HEK293 (cell line): ENCODE data around the gene AADACL2.

ENCODE experiments used
- CTCF ChIA-PET: fragments of 350-600 bp; formaldehyde crosslinking; extraction: SDS; loops from one replicate; lab custom pipeline; 2021; ENCODE audit warnings: antibody characterized with exemption; lab: Yijun Ruan, JAX
- POLR2A ChIA-PET: fragments of 300-600 bp; formaldehyde crosslinking; extraction: SDS; loops from one replicate; lab custom pipeline; 2020; ENCODE audit warnings: antibody characterized with exemption, inconsistent platforms; lab: Yijun Ruan, JAX
- H3K27ac ChIP-seq: fragments of 200-500 bp; sonication (Bioruptor generic); 2 replicates; pipeline ENCODE4 v1.5.1; 2014; ENCODE audit warnings: low read depth, low read length, control low read depth, inconsistent platforms; ENCODE audit errors: extremely low read depth
- H3K36me3 ChIP-seq, 2 experiments: fragments of 200-500 bp in 1 of 2; sonication (Bioruptor generic) in 1 of 2; 1 replicate in 1 of 2; 2 replicates in 1 of 2; pipeline ENCODE4 v1.5.1; 2014 to 2017; ENCODE audit warnings: inconsistent platforms in 2 of 2, low read length in 2 of 2; ENCODE audit not compliant: control insufficient read depth in 2 of 2, insufficient read depth in 1 of 2
- H3K4me1 ChIP-seq: fragments of 200-500 bp; sonication (Bioruptor generic); 2 replicates; pipeline ENCODE4 v1.5.1; 2014; ENCODE audit warnings: mild to moderate bottlenecking, low read length, inconsistent platforms; ENCODE audit not compliant: control insufficient read depth, insufficient read depth
- H3K4me3 ChIP-seq: 2 replicates; pipeline ENCODE4 v1.5.1; 2011; ENCODE audit warnings: low read depth, mild to moderate bottlenecking, control low read depth, low read length, moderate library complexity
- H3K9me3 ChIP-seq: fragments of 200-500 bp; sonication (Bioruptor generic); 2 replicates; pipeline ENCODE4 v1.5.1; 2014; ENCODE audit warnings: low read depth, low read length, inconsistent platforms; ENCODE audit not compliant: control insufficient read depth, insufficient read depth
- IKZF3 ChIP-seq: fragments of 450-650 bp; IDR thresholded peaks from 2 replicates; pipeline ENCODE4 v1.5.0; 2018; ENCODE audit warnings: missing biosample characterization, mild to moderate bottlenecking, missing genetic modification characterization, moderate library complexity
- KLF1 ChIP-seq: fragments of 450-650 bp; formaldehyde crosslinking; IDR thresholded peaks from 2 replicates; pipeline ENCODE4 v1.5.1; 2016; ENCODE audit warnings: missing biosample characterization, missing genetic modification characterization
- KLF17 ChIP-seq: fragments of 450-650 bp; formaldehyde crosslinking; IDR thresholded peaks from 2 replicates; pipeline ENCODE4 v1.5.1; 2016; ENCODE audit warnings: missing biosample characterization, missing genetic modification characterization
- SP7 ChIP-seq: fragments of 450-650 bp; formaldehyde crosslinking; IDR thresholded peaks from 2 replicates; pipeline ENCODE4 v1.5.1; 2016; ENCODE audit warnings: missing biosample characterization, missing genetic modification characterization
- TSHZ1 ChIP-seq: fragments of 450-650 bp; formaldehyde crosslinking; IDR thresholded peaks from 2 replicates; pipeline ENCODE4 v1.5.1; 2016; ENCODE audit warnings: missing biosample characterization, missing genetic modification characterization, borderline replicate concordance
- YY1 ChIP-seq: fragments of 450-650 bp; formaldehyde crosslinking; IDR thresholded peaks from 2 replicates; pipeline ENCODE4 v1.5.1; 2018; ENCODE audit warnings: missing biosample characterization, missing genetic modification characterization
- ZBTB49 ChIP-seq: fragments of 450-650 bp; formaldehyde crosslinking; IDR thresholded peaks from 2 replicates; pipeline ENCODE4 v1.5.1; 2016; ENCODE audit warnings: missing biosample characterization, missing genetic modification characterization, low read depth
- ZFHX2 ChIP-seq: fragments of 450-650 bp; formaldehyde crosslinking; conservative IDR thresholded peaks from 2 replicates; pipeline ENCODE4 v1.5.1; 2016; ENCODE audit warnings: missing biosample characterization, missing genetic modification characterization
- ZNF350 ChIP-seq: fragments of 450-650 bp; formaldehyde crosslinking; IDR thresholded peaks from 2 replicates; pipeline ENCODE4 v1.5.0; 2017; ENCODE audit warnings: missing biosample characterization, mild to moderate bottlenecking, missing genetic modification characterization
- ZNF362 ChIP-seq: fragments of 450-650 bp; formaldehyde crosslinking; IDR thresholded peaks from 2 replicates; pipeline ENCODE4 v1.5.1; 2016; ENCODE audit warnings: missing biosample characterization, missing genetic modification characterization
- ZNF391 ChIP-seq: fragments of 450-650 bp; formaldehyde crosslinking; IDR thresholded peaks from 2 replicates; pipeline ENCODE4 v1.5.1; 2016; ENCODE audit warnings: low read depth, missing biosample characterization, missing genetic modification characterization, borderline replicate concordance
- ZNF416 ChIP-seq: fragments of 450-650 bp; formaldehyde crosslinking; IDR thresholded peaks from 2 replicates; pipeline ENCODE4 v1.5.1; 2016; ENCODE audit warnings: missing biosample characterization, missing genetic modification characterization
- ZNF544 ChIP-seq: fragments of 450-650 bp; formaldehyde crosslinking; IDR thresholded peaks from 2 replicates; pipeline ENCODE4 v1.5.0; 2017; ENCODE audit warnings: missing biosample characterization, missing genetic modification characterization
- ZNF670 ChIP-seq: fragments of 450-650 bp; formaldehyde crosslinking; IDR thresholded peaks from 2 replicates; pipeline ENCODE4 v1.5.1; 2016; ENCODE audit warnings: missing biosample characterization, missing genetic modification characterization, low read depth
- ZNF704 ChIP-seq: fragments of 450-650 bp; formaldehyde crosslinking; IDR thresholded peaks from 2 replicates; pipeline ENCODE4 v1.5.1; 2016; ENCODE audit warnings: missing biosample characterization, missing genetic modification characterization
- ZSCAN18 ChIP-seq: fragments of 450-650 bp; formaldehyde crosslinking; IDR thresholded peaks from 2 replicates; pipeline ENCODE4 v1.5.1; 2016; ENCODE audit warnings: missing biosample characterization, missing genetic modification characterization

The AADACL2 gene

GRCh38 chr3:151708868-151709267, 24.9 kb upstream of the AADACL2 start:
- Histone ChIP-seq H3K36me3 (no peaks in the 10 kb centered on the region), H3K27ac (no peak overlapping the region), H3K4me3 (no peak overlapping the region), H3K4me1 (no peaks in the 10 kb centered on the region), H3K9me3 (no peaks in the 10 kb centered on the region)
- ChIA-PET CTCF (no interaction called here), POLR2A (no interaction called here)
- TF ChIP-seq KLF17 (tag by site-specific recombination) (no peak), ZNF704 (tag by site-specific recombination) (no peak), KLF1 (no peak), ZNF670 (tag by site-specific recombination) (no peak), ZNF544 (tag by site-specific recombination) (no peak), YY1 (tag by site-specific recombination) (no peak), ZBTB49 (tag by site-specific recombination) (no peak), ZNF391 (tag by site-specific recombination) (no peak), ZNF416 (no peak), ZNF350 (tag by site-specific recombination) (no peak), TSHZ1 (tag by site-specific recombination) (no peak), SP7 (no peak), IKZF3 (no peak), ZFHX2 (tag by site-specific recombination) (no peak)

- TF ChIP-seq ZNF362: no peak
- TF ChIP-seq ZSCAN18 (tag by site-specific recombination): no peak
- ChIA-PET CTCF (no interaction called here), POLR2A (no interaction called here)
- Histone ChIP-seq H3K4me3 (no peak overlapping the region), H3K4me1 (no peaks in the 10 kb centered on the region), H3K27ac (no peak overlapping the region), H3K9me3 (no peaks in the 10 kb centered on the region), H3K36me3 (no peaks in the 10 kb centered on the region)
These were observed 23.9 kb upstream of the AADACL2 start for GRCh38 chr3:151709847-151710246.
